Vagina (tissue), 2 donors: ENCODE results near the gene RXFP1. TPM values are rescaled to one million over a fixed set of nuclear protein-coding genes. Genes with fewer than 3 reads are reported as not detected.

Source experiments
- DNase-seq, 2 donors: peaks; one replicate each; pipeline ENCODE4 v3.0.0-alpha.2; 2017; ENCODE audit errors: extremely low spot score in 2 of 2
- H3K27ac ChIP-seq: fragments of 200-600 bp; sonication (generic); one replicate; pipeline ENCODE4 v1.5.1; 2019
- H3K27me3 ChIP-seq: fragments of 200-600 bp; sonication (generic); one replicate; pipeline ENCODE4 v1.5.1; 2019
- H3K36me3 ChIP-seq, 2 donors: fragments of 200-600 bp; sonication (generic); one replicate each; pipeline ENCODE4 v1.5.1; 2017 to 2019
- H3K4me1 ChIP-seq: fragments of 200-600 bp; sonication (generic); one replicate; pipeline ENCODE4 v1.5.1; 2019
- H3K4me3 ChIP-seq, 2 donors: fragments of 200-600 bp; sonication (generic); 1 replicate in 1 of 2; 2 replicates in 1 of 2; pipeline ENCODE4 v1.5.1; 2016 to 2019
- H3K9me3 ChIP-seq: fragments of 200-600 bp; sonication (generic); one replicate; pipeline ENCODE4 v1.5.1; 2019
- POLR2A ChIP-seq, 2 donors: fragments of 450-650 bp; IDR thresholded peaks; one replicate each; pipeline ENCODE4 v1.6.1; 2017; ENCODE audit warnings: antibody characterized with exemption in 2 of 2, mild to moderate bottlenecking in 2 of 2, moderate library complexity in 2 of 2
- POLR2AphosphoS5 ChIP-seq, 2 donors: sonication (generic); formaldehyde crosslinking; IDR thresholded peaks; one replicate each; pipeline ENCODE4 v1.9.0; 2017; ENCODE audit warnings: antibody characterized with exemption in 2 of 2, mild to moderate bottlenecking in 2 of 2, low read depth in 1 of 2; ENCODE audit not compliant: insufficient read depth in 1 of 2
- intact Hi-C: fragments of 100-400 bp; cut with DNase I; formaldehyde crosslinking; loops from one replicate; pipeline ENCODE4 v1.15.1; 2023
- total RNA-seq: library from RNA; depleted of rRNA; stranded (reverse); fragments of >200 nt; gene quantifications from one replicate; pipeline ENCODE4 v1.2.3, GENCODE V29; 2016
- TF ChIP-seq, protein P1 (sequence below), 3 experiments: fragments of 450-650 bp in 2 of 3; fragments of 200-600 bp in 1 of 3; sonication (generic) in 1 of 3; IDR thresholded peaks; one replicate each; pipeline ENCODE4 v1.5.1; 2017 to 2019; ENCODE audit warnings: antibody characterized with exemption in 3 of 3, mild to moderate bottlenecking in 2 of 3, moderate library complexity in 2 of 3

Gene RXFP1
- total RNA-seq, 1 donor from 2014 or later = 1.5 TPM

- DNase-seq = no peak
- intact Hi-C loops = no loop called here
- H3K27me3 ChIP-seq = no peaks in the 10 kb centered on the region
- H3K27ac ChIP-seq = no peak overlapping the region
- H3K9me3 ChIP-seq = no peaks in the 10 kb centered on the region
- H3K4me3 ChIP-seq = no peak overlapping the region
- H3K36me3 ChIP-seq = no peaks in the 10 kb centered on the region
- H3K4me1 ChIP-seq = no peaks in the 10 kb centered on the region
- TF ChIP-seq POLR2A (IDR thresholded peaks at IDR 0.05) (no peak), POLR2AphosphoS5 (IDR thresholded peaks at IDR 0.05; ENCODE audit: insufficient read depth in 1 of 2, low read depth in 1 of 2) (no peak)
- TF ChIP-seq, protein P1, sequence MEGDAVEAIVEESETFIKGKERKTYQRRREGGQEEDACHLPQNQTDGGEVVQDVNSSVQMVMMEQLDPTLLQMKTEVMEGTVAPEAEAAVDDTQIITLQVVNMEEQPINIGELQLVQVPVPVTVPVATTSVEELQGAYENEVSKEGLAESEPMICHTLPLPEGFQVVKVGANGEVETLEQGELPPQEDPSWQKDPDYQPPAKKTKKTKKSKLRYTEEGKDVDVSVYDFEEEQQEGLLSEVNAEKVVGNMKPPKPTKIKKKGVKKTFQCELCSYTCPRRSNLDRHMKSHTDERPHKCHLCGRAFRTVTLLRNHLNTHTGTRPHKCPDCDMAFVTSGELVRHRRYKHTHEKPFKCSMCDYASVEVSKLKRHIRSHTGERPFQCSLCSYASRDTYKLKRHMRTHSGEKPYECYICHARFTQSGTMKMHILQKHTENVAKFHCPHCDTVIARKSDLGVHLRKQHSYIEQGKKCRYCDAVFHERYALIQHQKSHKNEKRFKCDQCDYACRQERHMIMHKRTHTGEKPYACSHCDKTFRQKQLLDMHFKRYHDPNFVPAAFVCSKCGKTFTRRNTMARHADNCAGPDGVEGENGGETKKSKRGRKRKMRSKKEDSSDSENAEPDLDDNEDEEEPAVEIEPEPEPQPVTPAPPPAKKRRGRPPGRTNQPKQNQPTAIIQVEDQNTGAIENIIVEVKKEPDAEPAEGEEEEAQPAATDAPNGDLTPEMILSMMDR (IDR thresholded peaks at IDR 0.05) = no peak
These were observed 5.8 kb downstream of the RXFP1 start for GRCh38 chr4:158527516-158527915.

- H3K4me1 ChIP-seq = no peaks in the 10 kb centered on the region
- H3K27ac ChIP-seq = no peak overlapping the region
- no peak for TF ChIP-seq POLR2A (IDR thresholded peaks at IDR 0.05)
- H3K9me3 ChIP-seq = no peaks in the 10 kb centered on the region
- no peak overlapping the region for H3K4me3 ChIP-seq
- no peaks in the 10 kb centered on the region for H3K27me3 ChIP-seq
- intact Hi-C loops = no loop called here
- H3K36me3 ChIP-seq = no peaks in the 10 kb centered on the region
- no peak for DNase-seq
These were observed 7.8 kb downstream of the RXFP1 start for GRCh38 chr4:158529505-158529904.

- Histone ChIP-seq H3K9me3 (no peaks in the 10 kb centered on the region), H3K4me1 (no peaks in the 10 kb centered on the region), H3K27me3 (no peaks in the 10 kb centered on the region), H3K4me3 (no peak overlapping the region), H3K36me3 (no peaks in the 10 kb centered on the region), H3K27ac (no peak overlapping the region)
- TF ChIP-seq POLR2A (IDR thresholded peaks at IDR 0.05) (no peak), POLR2AphosphoS5 (IDR thresholded peaks at IDR 0.05; ENCODE audit: insufficient read depth in 1 of 2, low read depth in 1 of 2) (no peak)
- TF ChIP-seq, protein P1 (IDR thresholded peaks at IDR 0.05) = no peak
- no peak for DNase-seq
- intact Hi-C loops = no loop called here
These were observed 8.7 kb downstream of the RXFP1 start for GRCh38 chr4:158530381-158530780.

GRCh38 chr4:158530898-158531297 lies 9.2 kb downstream of the RXFP1 start:
- H3K9me3 ChIP-seq = no peaks in the 10 kb centered on the region
- no peaks in the 10 kb centered on the region for H3K27me3 ChIP-seq
- TF ChIP-seq POLR2A (IDR thresholded peaks at IDR 0.05) (no peak), POLR2AphosphoS5 (IDR thresholded peaks at IDR 0.05; ENCODE audit: insufficient read depth in 1 of 2, low read depth in 1 of 2) (no peak)
- TF ChIP-seq, protein P1 (IDR thresholded peaks at IDR 0.05) = no peak
- no peak overlapping the region for H3K27ac ChIP-seq
- intact Hi-C loops = no loop called here
- DNase-seq = no peak
- H3K36me3 ChIP-seq = no peaks in the 10 kb centered on the region
- no peaks in the 10 kb centered on the region for H3K4me1 ChIP-seq
- no peak overlapping the region for H3K4me3 ChIP-seq

- intact Hi-C loops = no loop called here
- Histone ChIP-seq H3K27me3 (no peaks in the 10 kb centered on the region), H3K27ac (no peak overlapping the region), H3K9me3 (no peaks in the 10 kb centered on the region), H3K36me3 (no peaks in the 10 kb centered on the region), H3K4me3 (no peak overlapping the region), H3K4me1 (no peaks in the 10 kb centered on the region)
- DNase-seq = no peak
- TF ChIP-seq POLR2A (IDR thresholded peaks at IDR 0.05) (no peak), POLR2AphosphoS5 (IDR thresholded peaks at IDR 0.05; ENCODE audit: insufficient read depth in 1 of 2, low read depth in 1 of 2) (no peak)
- TF ChIP-seq, protein P1 (IDR thresholded peaks at IDR 0.05) = no peak
These were observed 11.0 kb downstream of the RXFP1 start for GRCh38 chr4:158532556-158533231.
